AG04450 (cell line): Measurements from ENCODE around the gene THOP1. TPM values are rescaled to one million over a fixed set of nuclear protein-coding genes. Genes with fewer than 3 reads are reported as not detected.
"Not testable (repeated sequence)": the region's sequence is repeated elsewhere in the genome, so short reads cannot be mapped to it uniquely, and the experiment has no call there.

Source experiments
- CTCF ChIA-PET: fragments of 300-600, 350-600 bp; formaldehyde crosslinking; extraction: SDS; loops from one replicate; lab custom pipeline; 2022; ENCODE audit warnings: antibody characterized with exemption, inconsistent platforms; lab: Charles Lee
- POLR2A ChIA-PET: fragments of 350-600 bp; formaldehyde crosslinking; extraction: SDS; loops from one replicate; lab custom pipeline; 2021; ENCODE audit warnings: antibody characterized with exemption, inconsistent platforms; lab: Yijun Ruan, JAX
- DNase-seq: peaks from one replicate; pipeline ENCODE4 v3.0.0-alpha.2; 2011; ENCODE audit warnings: low read depth, low spot score
- H3K27ac ChIP-seq: one replicate; pipeline ENCODE4 v1.5.1; 2012; ENCODE audit warnings: low read depth, low read length, control low read depth
- H3K27me3 ChIP-seq: one replicate; pipeline ENCODE4 v1.6.0; 2012; ENCODE audit warnings: low read length; ENCODE audit not compliant: control insufficient read depth, insufficient read depth
- H3K4me3 ChIP-seq: 2 replicates; pipeline ENCODE4 v1.5.1; 2011; ENCODE audit warnings: mild to moderate bottlenecking, low read depth, low read length, control low read depth
- H3K9me3 ChIP-seq: 2 replicates; pipeline ENCODE4 v1.5.1; 2012; ENCODE audit warnings: low read length; ENCODE audit not compliant: control insufficient read depth, insufficient read depth
- CTCF ChIP-seq: IDR thresholded peaks from 2 replicates; pipeline ENCODE4 v1.5.1; 2011; ENCODE audit warnings: low read depth, low read length, control low read depth, inconsistent platforms
- polyA plus RNA-seq: library from polyadenylated mRNA; depleted of rRNA; stranded (reverse); fragments of >200 nt; gene quantifications from 2 replicates; pipeline ENCODE4 v1.2.3, GENCODE V29; 2011

THOP1 gene
- polyA plus RNA-seq, 1 experiment, result 35.4 TPM

GRCh38 chr19:2790194-2790556, 4.9 kb downstream of the THOP1 start:
- DNase-seq, result no peak
- CTCF ChIA-PET, result no interaction called here
- POLR2A ChIA-PET, result no interaction called here
- Histone ChIP-seq H3K4me3 (no peak overlapping the region), H3K9me3 (no peaks in the 10 kb centered on the region; the same call in 1 of the 2 replicates), H3K27me3 (no peaks in the 10 kb centered on the region), H3K27ac (no peak overlapping the region)
- TF ChIP-seq CTCF, result no peak

GRCh38 chr19:2790557-2791271, 5.4 kb downstream of the THOP1 start:
- Histone ChIP-seq H3K4me3 (no peak overlapping the region), H3K27me3 (no peaks in the 10 kb centered on the region), H3K27ac (no peak overlapping the region), H3K9me3 (no peaks in the 10 kb centered on the region; the same call in 1 of the 2 replicates)
- POLR2A ChIA-PET, result no interaction called here
- CTCF ChIA-PET, result no interaction called here
- no peak for DNase-seq
- TF ChIP-seq CTCF, result no peak

DNA sequence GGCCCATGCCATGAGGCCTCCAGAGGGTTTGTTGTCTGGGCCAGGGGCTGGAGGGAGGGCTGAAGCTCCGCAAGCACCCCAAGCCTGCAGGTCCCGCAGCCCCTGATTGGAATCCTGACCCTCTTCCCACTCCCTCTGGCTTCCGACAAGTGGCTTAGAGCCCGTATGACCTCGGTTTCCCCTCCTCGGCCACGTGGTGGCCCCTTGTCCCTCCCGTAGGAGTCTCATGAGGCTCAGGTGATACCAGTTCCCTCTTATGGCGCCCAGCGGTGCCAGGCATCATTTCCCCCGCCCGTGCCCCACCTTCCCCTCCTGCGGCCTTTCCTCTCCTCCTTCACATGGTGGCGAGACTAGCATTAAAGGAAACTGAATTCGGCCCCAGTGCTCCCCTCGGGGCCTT, 6.1 kb downstream of the THOP1 start:
- ChIA-PET CTCF (no interaction called here), POLR2A (no interaction called here)
- Histone ChIP-seq H3K27me3 (no peaks in the 10 kb centered on the region), H3K4me3 (no peak overlapping the region), H3K9me3 (no peaks in the 10 kb centered on the region; the same call in 1 of the 2 replicates), H3K27ac (no peak overlapping the region)
- DNase-seq, result no peak
- TF ChIP-seq CTCF, result no peak

GRCh38 chr19:2791876-2792275, 6.6 kb downstream of the THOP1 start:
- DNase-seq, result no peak
- CTCF ChIA-PET, result interaction anchor here (0.6 kb wide), 1 partner anchor 38 kb away, joined by 4 read pairs; no protein-coding TSS in a partner anchor
- POLR2A ChIA-PET, result no interaction called here
- Histone ChIP-seq H3K9me3 (no peaks in the 10 kb centered on the region; the same call in 1 of the 2 replicates), H3K4me3 (no peak overlapping the region), H3K27me3 (no peaks in the 10 kb centered on the region), H3K27ac (no peak overlapping the region)
- TF ChIP-seq CTCF, result no peak

DNA sequence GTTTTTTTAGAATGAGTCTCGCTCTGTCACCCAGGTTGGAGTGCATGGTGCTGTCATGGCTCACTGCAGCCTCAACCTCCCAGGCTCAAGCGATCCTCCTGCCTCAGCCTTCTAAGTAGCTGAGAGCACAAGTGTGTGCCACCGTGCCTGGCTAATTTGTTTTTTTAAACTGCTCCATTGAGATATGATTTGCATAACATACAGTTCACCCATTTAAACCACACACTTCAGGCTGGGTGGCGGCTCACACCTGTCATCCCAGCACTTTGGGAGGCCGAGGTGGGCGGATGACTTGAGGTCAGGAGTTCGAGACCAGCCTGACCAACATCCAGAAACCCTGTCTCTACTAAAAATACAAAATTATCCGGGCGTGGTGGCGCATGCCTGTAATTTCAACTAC, 7.4 kb downstream of the THOP1 start:
- H3K27ac ChIP-seq, H3K27me3 ChIP-seq, CTCF ChIA-PET, H3K4me3 ChIP-seq, DNase-seq, H3K9me3 ChIP-seq, POLR2A ChIA-PET: not testable (repeated sequence)
